Fibroblast of skin of scalp (primary cell): ENCODE data around the gene PSMB9.
A peak's percentile ranks its signal among the peaks of the same experiment; 100 is the strongest.

Source experiments
- DNase-seq: peaks from one replicate; pipeline ENCODE4 v3.0.0-alpha.2; 2013

PSMB9 gene

DNA sequence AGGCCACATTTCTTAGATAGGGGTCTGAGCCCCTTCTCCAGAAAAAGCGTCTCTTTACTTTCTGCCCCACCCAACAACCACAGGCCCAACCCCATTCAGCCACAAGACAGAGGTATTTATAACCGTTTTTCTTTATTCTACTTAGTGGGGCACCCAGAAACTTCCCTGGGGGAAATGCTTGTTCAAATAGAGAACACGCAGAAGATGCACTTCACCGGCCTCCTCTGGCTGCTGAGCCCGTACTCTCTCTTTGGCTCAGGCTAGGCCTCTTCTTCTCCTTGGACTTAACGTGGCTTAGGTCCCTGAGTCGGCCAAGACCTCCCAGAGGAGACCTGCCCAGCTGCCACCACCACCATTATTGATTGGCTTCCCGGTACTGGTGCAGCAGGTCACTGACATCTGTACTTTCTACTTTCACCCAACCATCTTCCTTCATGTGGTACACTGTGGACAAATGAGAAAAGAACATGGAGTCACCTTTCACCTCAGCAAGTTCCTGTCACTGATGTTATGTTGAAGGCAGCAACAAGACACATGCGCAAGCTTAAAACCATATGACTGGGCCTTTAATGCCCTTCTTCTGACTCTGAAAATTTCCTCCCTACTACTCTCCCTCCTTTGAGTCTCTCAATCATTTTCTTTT lies 13.3 kb upstream of the PSMB9 start:
- no peak for DNase-seq

DNA sequence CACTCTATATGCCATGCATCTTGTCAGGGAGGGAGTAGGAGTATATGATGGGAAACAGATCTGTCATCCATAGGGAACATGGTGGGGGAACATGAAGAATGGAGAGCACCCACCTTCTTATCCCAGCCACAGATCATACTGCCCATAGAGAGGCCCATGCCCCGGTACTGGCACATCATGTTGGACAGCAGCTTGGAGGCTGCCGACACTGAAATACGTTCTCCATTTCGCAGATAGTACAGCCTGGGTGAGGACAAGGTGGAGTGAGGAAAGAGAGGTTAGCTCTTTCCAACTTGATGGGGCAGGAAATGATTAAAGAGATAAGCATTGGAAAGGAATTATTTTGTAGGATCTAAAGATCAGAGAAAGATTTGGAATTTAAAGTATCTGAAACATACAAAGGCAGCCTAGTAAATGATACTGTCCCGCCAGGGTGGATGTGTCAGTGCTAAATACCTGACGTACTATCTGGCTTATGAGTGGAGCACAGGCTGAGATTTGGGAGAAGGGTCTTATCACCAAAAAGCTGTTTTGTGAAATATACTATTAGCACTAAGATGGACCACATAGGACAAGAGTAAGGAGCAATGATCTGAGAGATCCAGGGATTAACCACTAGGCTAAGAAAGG lies 11.9 kb upstream of the PSMB9 start:
- no peak for DNase-seq

DNA sequence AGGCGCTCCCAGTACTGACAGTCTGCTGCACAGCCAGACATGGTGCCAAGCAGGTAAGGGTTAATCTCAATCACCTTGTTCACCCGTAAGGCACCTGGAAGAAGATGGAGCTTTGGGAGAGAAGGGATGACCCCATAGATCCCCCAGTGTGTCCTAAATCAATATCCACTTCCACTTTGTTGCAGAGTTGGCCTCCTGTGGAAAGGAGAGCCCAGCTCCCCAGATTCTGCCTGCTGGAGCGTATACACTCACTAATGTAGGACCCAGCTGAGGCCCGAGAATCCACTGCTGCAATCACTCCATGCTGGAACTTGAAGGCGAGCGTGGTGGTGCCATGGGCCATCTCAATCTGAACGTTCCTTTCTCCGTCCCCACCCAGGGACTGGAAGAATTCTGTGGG lies 11.3 kb upstream of the PSMB9 start:
- no peak for DNase-seq

DNA sequence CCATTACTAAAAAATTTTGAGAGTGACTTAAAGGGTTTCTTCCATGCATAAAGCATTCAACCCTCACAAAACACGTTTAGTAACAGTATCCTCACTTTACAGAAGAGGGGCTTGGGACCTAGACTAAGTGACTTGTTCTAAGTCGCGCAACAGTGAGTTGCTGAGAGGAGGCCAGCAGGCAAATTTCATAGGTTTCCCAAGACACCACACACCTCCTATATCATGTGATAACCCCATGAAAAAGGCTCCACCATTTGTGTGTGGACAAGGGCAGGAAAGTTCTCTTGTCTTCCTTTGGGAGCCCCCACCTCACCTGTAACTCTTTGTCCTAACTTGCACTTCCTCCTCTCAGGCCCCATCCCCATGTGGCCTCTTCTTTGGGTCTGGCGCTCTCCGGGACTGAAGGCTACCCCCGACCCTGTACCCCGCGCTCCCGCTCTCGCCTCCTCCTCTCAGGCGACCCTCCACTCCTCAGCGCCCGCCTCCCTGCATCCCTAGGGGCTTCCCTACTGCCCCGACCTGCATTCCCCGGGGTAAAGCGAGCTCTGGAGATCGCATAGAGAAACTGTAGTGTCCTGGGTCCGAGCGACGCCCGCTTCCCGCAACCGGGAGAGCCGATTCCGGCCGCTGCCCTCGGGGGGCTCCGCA lies 10.5 kb upstream of the PSMB9 start:
- no peak for DNase-seq

DNA sequence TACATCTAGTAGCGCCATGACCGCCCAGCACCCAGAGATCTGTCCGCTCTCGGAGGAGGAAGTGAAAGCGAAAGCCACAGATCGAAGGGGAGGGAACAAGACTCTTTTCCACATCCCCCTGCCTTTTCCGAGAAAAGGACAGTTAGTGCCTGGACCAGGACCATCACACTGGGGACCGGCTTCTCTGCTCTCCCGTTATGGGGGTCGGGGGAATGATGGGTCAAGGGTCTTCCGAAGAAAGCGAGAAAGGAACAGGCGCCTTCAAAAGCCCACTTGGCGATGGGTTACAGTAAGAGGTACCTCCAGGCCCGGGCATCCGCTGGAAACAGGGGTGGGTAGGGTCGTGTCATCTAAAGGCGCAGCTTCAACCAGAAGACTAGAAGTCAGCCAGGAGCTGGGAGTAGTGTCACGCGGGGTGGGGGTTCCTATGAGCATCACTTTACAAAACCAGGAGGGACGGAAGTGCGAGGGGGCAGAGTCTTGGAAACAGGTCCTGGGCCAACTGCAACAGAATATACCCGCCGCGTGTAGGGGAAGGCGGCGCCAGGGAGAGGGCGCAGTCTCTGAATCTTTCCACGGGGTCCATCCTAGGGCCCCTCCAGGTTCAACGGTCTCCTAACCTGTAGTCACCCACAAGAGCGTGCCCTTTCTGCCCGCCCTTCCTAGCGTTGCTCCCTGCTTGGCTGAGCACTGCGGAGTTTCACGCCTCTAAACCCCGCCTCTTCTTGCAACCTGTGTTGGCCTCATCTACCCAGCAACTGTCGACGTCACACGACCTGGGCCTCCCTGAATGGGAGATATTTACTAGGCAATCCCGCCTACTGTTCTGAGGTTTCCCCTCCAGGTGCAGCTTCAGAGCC lies 9.8 kb upstream of the PSMB9 start, which contains the start of gene PSMB8:
Gene PSMB8, minus strand, starts transcription at position 69 of the 860 bp plus-strand sequence. Its CDS starts 51 bp downstream, at position 18.
- DNase-seq: peak; percentile 90

DNA sequence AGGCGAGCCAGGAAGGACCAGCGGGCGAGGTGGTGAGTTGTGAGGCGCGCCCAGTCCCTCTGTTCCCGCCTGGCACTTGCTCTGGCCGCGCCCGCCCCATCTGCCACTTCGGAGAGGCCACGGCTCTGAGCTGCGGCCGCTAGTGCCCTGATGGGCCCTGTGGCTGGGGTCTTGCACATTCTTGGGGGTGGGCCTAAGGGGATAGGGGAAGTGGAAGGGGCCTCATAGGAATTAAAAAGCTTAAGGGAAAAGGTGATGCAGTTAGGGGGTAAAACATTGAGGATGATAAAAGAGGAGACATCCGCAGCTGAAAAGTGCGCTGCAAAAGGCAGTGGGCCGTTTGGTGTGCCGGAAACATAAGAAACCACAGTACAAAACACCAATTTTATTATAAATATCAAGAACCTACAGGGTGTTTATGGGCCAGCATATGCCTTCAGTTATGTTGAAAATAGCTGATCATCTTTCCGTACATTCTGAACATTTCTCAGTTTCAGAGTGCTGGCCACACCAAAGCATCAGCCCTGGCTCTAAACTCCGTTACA lies 9.1 kb upstream of the PSMB9 start:
- DNase-seq: no peak

DNA sequence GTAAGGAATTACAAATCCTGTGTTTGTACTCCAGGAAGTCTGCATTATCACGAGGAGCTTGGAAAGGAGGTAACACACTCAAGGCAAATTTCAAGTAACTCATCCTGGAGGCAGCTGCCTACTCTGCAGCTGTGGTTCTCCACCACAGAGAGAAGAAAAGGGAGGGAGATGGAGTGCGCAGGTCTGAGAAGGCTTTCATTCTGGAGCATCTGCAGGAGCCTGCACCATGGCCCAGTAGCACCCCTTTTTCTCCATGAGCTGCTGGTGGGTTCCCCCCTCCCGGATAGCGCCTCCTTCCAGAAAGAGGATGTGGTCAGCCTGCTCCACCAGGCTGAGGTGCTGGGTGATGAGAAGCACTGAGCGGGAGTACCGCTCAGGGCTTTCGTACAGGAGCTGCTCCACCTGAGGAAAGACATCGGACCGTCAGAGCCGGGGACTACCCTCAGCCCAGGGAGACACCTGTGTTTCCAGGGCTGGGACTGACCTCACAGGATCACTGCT lies 8.6 kb upstream of the PSMB9 start:
- no peak for DNase-seq

DNA sequence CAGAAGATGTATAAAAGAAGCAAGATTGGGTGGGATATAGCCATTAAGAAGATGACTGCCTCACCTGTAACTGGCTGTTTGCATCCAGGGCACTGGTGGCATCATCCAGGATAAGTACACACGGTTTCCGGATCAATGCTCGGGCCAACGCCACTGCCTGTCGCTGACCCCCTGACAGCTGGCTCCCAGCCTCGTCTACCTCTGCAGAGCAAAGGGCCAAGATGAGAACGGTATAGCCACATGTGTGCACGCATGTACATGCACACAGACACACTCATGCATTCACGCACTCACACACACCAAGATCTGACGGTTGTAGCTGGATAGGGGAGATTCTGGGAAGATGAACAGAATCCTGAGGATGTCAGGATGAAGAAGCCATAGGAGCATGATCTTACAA lies 7.0 kb upstream of the PSMB9 start:
- DNase-seq: no peak

DNA sequence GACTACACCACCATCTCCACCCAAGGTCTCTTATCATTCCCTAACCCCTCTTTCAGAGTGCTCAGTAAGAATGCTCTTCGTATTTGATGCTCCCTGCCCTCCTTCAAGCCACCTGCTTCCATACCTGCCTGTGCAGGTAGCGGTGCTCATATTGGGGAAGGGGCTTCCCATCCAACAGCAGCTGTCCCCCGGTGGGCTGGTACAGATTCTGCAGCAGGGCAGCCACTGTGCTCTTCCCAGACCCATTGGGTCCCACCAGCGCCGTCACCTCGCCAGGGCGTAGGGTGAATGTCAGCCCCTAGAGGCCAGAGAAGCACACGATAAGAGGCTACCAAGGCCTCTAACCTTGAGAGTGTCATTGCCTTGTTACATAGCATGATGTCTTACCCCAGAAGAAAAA lies 6.2 kb upstream of the PSMB9 start:
- DNase-seq: no peak

DNA sequence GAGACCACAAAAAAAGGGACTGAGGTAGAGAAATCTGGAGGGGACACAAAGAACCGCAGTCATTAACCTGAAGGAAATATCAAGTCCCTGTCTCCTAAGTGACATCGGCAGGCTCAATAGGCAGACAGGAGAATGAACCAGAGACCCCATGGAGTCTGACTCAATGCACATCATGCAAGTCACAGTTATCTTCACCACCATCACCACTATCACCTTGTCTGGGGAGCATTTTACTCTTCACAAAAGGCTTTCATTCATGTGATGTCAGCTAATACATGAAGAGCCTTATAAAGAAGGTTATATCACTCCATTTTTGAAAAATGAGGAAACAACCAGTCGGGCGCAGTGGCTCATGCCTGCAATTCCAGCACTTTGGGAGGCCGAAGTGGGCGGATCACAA lies 4.9 kb upstream of the PSMB9 start:
- DNase-seq: no peak

DNA sequence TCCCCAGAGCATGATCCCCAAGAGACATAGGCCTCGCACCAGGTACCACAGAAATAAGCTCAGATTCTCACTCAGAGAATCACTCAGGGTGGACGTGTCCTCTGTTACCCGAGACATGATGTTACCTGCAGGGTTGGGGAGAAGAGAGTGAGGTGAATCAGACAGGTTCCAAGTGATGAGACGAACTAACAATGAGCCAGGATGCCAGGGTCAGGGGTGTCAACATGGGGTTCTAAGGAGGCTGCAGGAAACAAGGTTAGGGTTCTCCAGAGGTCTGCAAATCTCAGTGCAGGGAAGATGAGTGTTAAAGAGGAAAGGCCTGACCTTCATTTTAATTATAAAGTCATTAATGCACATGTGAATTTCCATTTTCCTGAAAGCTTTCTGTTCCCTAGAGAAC lies 3.0 kb upstream of the PSMB9 start:
- no peak for DNase-seq

DNA sequence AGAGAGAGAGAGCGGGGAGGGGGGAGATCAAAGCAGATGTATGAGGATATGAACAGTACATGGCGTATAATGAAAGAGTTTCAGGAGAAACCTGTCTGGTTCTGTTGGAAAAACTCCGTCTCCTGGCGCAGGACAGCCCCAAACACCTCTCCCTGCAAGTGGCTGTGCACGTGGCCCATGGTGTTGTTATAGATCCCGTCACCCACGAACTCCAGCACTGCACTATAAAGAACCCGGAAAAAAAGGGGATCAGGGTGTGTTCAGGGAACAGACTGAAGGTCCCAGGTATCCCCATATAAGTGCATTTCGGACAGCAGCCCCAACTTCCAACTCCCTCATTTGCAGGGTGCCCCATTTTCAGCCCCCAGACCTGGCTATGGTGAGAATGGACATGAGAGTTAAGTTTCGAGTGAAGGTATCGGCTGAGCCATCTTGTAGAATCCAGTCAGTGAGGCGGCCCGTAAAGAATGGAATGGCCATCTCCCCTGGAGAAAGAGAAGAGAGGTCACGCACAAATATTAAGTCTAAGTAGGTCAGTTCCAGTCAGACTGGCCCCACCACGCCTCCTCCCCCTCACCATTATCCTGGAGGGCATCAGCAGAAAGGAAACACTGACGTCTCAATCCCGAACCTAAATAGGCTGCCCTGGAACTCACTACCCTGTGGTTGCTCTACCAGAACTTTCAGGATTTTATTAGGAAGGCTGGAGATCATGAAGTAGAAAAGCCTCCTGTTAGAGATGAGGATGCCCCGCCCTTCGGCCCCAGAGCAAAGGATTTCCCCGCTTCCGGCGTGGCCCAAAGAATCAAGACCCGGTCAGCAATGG lies 1.8 kb upstream of the PSMB9 start:
- DNase-seq: no peak

DNA sequence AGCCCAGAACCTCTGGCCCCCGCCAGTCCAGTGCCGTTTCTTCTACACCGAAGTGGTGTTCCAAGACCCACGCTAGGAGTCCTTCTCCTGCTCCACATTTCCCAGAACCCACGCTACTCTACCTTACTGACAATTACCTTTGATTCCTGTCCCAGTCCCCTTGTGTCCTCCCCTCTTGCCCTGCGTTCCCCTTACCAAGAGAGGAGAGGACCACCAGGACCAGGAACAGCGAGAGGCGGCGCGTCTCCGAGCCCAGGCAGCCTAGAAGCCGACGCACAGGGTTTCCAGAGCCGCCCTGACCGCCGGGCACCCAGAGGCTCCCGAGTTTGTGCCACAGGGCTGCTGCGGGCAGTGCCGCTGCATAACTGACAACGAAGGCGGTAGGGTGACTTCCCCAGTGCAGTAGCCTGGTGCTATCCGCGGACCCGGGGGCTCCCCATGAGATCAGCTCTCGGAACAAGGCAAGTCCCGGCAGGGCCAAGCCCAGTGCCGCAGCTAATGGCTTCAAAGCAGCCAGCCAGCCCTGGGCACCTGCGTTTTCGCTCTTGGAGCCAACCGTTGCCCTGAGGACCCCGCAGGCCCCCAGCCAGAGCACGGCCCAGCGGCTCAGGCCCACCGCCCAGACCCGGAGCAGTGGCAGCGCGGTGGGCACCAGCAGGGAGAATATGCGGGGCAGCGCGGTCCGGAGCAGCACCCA lies 1.0 kb upstream of the PSMB9 start:
- peak; percentile 20 for DNase-seq

DNA sequence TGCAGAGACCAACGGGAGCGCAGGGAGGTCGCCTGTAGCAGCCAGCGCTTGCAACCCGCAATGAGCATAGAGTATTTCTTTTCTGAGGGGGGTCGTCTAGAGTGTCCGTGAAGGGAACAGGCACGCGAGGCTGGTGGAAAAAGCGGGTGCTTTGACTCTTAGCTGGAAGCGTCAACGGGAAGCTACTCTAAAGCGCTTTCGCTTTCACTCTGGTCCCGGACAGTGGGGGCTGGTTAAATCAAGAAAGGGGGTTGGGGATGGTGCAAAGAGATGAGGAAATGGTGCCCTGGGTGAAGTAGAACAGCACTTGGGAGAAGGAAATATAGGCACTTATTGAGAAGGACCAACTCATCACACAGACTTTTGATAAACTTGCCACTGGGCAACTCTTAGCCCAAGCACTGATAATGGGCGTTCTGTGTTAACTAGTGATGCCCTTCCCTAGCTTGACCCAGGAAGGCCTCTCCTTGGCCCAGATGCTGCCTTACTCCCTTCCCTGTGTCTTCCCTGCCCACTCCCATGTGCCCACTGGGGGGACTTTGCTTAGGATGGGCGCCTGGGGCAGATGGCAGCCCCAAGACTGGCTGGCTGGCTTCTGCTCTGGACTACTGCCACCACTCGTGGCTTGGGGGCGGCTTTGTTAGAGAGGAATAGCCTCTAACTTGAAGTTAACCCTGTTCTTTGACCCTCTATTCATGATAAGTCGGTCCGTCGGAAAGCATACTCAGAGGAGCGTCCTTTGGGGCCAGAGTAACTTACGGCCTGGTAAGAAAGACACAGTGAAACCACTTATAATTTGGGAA lies 585 bp downstream of the PSMB9 start:
- peak; percentile 45 for DNase-seq

DNA sequence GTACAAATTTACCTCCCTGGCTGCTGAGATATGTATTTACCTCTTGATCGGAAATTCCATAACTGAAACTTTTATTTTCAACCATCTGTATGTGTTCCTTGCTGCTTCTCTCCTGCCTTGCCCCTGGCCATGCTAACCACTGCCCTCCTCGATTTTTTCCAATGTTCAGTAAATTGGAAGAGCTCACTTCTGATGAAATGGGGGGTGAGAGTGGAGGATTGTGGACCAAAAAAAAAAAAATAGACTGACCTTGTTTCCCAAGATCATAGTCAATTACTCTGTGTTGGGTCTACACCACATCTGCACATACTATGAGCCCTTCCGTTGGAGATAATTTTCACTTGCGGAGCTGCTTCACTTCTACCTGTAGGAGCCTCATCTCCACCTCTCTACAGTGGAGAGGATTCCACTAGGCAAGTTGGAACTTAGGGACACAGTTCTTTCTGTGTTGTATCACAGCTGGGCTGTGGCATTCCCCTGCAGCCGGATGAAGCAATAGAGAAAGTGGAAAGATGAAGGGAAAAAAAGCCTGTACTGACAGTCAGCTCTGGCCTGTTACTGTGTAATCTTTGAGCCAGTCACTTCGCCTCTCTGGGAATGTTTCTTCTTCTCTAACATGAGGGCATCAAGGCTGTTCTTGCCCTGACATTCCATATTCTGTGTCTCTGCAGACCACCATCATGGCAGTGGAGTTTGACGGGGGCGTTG lies 1.6 kb downstream of the PSMB9 start:
- no peak for DNase-seq

DNA sequence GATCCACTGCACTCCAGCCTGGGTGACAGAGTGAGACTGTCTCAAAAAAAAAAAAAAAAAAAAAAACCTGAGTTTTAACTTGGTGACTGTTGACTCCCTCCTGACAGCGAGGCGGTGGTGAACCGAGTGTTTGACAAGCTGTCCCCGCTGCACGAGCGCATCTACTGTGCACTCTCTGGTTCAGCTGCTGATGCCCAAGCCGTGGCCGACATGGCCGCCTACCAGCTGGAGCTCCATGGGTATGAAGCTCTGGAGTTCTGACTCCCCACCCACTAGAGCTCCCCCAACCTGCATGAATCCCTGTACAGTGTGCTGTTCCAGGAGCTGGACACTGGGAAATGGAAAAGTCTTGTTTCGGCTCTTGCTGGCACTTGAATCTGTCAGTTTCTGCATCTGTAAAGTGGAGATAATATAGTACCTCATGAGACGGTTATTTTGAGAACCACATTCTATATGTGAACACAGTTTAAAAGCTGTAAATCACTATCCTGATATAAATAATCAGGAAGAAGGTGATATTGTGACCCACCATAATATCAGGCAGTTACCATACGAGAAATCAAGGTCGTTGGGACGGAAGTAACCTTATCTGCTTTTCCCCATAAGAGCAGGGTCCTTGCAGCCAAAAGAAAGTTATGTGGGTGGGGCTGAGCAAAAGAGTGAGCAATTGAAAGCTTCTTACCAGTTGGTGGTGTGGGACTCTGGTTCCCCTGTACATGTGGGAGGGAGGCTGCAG lies 3.3 kb downstream of the PSMB9 start:
- no peak for DNase-seq

DNA sequence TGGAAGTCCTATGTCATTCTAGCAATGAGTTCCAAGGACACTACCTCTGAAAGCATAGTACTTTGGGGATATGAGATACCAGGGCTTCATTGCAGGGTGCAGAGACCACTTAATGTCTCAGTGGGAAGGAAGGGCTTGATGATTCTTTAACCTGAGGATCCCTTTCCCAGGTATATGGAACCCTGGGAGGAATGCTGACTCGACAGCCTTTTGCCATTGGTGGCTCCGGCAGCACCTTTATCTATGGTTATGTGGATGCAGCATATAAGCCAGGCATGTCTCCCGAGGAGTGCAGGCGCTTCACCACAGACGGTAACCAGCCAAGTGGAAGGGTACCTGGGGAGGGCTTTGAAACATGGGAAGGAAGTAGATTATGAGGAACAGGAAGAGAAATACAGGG lies 4.2 kb downstream of the PSMB9 start:
- DNase-seq: no peak

DNA sequence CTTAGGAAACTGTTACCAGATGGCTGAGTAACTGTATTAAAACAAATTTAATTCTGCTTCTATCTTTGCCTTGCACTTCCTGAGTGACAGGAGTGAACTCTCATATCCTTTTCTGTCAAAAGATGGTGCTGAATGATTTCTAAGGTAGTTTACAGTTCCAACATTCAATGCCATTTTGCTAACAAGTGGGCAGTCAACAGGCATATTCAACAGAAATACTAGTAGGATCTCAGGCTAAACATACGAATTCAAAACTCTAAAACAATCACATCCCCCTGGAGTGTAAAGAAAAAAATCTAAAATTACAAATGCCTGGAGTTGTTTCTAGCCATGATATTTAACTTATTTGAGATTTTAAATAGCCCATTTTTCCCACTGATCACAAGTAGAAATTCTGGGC lies 6.7 kb downstream of the PSMB9 start:
- no peak for DNase-seq

DNA sequence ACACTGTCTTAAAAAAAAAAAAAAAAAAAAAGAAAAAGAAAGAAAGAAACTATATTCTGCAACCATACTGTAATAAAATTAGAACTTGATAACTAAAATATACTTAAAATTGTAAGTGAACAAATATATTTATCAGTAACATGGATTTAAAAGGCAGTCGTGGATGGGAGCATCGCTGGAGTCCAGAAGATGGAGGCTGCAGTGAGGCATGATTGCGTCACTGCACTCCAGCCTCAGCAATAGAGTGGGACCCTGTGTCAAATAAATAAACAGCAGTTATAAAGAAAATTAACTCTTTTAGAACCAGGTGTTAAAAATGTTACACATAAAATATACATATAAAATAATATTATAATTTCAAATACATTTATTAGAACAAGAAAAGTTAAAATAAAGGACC lies 8.7 kb downstream of the PSMB9 start:
- no peak for DNase-seq
